Prostate gland (tissue), 2 donors: Measurements from ENCODE around the gene ZFR.

Experiments used
- POLR2A ChIP-seq: fragments of 450-650 bp; IDR thresholded peaks from one replicate; pipeline ENCODE4 v1.6.1; 2016; ENCODE audit warnings: antibody characterized with exemption, mild to moderate bottlenecking
- TF ChIP-seq, protein P1 (sequence below), 4 experiments: fragments of 200-600 bp in 2 of 4; fragments of 450-650 bp in 2 of 4; sonication (generic) in 2 of 4; IDR thresholded peaks; 1 replicate in 3 of 4; 2 replicates in 1 of 4; pipeline ENCODE4 v1.5.1; 2016 to 2019; ENCODE audit warnings: antibody characterized with exemption in 4 of 4, mild to moderate bottlenecking in 2 of 4, moderate library complexity in 2 of 4

DNA sequence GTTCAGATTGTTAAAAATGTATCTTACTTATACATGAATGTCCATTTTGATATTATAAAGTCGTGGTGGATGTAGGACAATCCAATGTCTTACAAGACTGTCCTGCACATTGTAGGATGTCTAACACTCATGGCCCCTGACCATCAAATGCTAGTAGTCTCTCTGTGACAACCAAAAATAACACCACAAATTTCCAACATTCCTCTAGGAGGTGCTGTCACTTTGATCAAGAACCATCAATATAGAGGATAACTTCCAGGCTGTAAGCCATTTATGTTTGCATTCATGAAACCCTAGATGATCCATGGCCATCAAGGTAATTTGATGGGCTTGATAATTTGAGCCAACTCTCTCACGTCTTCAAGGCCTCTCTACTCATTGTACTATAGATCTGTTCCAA, 20.5 kb upstream of the ZFR start:
- TF ChIP-seq, protein P1, sequence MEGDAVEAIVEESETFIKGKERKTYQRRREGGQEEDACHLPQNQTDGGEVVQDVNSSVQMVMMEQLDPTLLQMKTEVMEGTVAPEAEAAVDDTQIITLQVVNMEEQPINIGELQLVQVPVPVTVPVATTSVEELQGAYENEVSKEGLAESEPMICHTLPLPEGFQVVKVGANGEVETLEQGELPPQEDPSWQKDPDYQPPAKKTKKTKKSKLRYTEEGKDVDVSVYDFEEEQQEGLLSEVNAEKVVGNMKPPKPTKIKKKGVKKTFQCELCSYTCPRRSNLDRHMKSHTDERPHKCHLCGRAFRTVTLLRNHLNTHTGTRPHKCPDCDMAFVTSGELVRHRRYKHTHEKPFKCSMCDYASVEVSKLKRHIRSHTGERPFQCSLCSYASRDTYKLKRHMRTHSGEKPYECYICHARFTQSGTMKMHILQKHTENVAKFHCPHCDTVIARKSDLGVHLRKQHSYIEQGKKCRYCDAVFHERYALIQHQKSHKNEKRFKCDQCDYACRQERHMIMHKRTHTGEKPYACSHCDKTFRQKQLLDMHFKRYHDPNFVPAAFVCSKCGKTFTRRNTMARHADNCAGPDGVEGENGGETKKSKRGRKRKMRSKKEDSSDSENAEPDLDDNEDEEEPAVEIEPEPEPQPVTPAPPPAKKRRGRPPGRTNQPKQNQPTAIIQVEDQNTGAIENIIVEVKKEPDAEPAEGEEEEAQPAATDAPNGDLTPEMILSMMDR (IDR thresholded peaks at IDR 0.05) = no peak
- no peak for TF ChIP-seq POLR2A
